ENCODE data around the gene ABL1.

ABL1 gene

DNA sequence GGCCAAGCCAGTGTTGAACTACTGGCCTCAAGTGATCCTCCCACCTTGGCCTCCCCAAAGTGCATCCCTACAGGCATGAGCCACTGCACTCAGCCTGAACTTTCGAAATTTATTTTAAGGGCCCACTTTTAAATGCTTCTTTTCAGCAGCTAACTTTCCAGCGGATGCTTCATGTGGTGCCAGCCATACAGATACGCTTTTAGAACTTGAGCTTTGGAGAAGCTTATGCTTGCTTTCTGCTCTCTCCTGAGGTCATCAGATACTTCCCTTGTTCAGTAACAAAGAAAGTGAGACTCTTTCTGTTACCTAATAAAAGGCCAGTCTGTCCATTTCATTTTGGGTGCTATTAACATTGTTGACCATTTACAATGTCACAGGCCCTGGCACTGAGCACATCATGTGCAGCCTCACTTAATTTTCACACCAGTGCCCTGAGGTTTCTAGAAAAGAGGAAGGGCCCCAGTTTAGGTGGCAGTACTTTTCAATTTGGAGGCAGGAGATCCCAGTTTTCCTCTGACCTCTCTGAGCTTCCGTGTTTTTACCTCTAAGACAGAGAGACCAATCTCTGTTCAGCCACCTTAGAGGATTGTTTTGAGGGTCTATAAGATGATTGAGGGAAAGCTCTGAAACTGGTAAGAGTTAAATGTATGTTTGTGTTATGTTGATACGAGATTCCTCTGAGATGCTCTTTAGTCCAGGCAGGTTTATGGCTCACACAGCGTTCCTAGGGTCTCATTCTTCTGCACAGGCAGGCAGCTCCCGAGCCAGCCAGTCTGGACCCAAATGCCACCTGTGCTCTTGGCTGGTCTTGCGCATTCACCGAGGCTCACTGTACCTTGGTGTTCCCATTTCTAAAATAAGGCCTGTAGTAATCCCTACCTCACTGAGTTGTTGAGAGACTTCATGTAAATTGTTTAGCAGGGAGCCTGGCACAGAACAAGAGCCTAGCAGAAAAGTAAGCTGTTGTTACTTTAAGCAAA is 4.4 kb downstream of the ABL1 start:
- TF ChIP-seq, protein P1, sequence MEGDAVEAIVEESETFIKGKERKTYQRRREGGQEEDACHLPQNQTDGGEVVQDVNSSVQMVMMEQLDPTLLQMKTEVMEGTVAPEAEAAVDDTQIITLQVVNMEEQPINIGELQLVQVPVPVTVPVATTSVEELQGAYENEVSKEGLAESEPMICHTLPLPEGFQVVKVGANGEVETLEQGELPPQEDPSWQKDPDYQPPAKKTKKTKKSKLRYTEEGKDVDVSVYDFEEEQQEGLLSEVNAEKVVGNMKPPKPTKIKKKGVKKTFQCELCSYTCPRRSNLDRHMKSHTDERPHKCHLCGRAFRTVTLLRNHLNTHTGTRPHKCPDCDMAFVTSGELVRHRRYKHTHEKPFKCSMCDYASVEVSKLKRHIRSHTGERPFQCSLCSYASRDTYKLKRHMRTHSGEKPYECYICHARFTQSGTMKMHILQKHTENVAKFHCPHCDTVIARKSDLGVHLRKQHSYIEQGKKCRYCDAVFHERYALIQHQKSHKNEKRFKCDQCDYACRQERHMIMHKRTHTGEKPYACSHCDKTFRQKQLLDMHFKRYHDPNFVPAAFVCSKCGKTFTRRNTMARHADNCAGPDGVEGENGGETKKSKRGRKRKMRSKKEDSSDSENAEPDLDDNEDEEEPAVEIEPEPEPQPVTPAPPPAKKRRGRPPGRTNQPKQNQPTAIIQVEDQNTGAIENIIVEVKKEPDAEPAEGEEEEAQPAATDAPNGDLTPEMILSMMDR (IDR thresholded peaks at IDR 0.05; ENCODE audit: low read depth, low read length): no peak
- H3K4me3 ChIP-seq (ENCODE audit: low read depth, low read length): no peak overlapping the region

DNA sequence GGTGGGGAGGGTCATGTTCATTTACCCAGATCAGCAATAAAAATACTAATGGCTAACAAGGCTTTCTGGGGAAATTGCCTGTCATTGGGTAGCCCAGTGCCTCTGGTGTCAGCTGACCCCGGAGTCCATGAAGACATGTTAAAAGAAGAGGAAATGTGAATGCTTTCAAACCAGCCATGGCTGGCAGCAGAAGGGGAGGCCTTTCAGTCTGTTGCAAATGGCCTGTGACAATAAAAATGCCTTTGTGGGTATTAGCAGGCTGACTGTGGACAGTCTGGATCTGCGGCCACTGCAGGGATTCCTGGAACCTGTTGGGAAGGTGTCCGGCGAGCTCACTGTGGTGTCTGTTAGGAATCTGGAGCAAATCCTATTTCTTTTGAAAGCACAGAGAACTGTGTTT is 7.5 kb downstream of the ABL1 start:
- H3K4me3 ChIP-seq (ENCODE audit: low read depth, low read length): no peak overlapping the region
- TF ChIP-seq, protein P1 (IDR thresholded peaks at IDR 0.05; ENCODE audit: low read depth, low read length): no peak

DNA sequence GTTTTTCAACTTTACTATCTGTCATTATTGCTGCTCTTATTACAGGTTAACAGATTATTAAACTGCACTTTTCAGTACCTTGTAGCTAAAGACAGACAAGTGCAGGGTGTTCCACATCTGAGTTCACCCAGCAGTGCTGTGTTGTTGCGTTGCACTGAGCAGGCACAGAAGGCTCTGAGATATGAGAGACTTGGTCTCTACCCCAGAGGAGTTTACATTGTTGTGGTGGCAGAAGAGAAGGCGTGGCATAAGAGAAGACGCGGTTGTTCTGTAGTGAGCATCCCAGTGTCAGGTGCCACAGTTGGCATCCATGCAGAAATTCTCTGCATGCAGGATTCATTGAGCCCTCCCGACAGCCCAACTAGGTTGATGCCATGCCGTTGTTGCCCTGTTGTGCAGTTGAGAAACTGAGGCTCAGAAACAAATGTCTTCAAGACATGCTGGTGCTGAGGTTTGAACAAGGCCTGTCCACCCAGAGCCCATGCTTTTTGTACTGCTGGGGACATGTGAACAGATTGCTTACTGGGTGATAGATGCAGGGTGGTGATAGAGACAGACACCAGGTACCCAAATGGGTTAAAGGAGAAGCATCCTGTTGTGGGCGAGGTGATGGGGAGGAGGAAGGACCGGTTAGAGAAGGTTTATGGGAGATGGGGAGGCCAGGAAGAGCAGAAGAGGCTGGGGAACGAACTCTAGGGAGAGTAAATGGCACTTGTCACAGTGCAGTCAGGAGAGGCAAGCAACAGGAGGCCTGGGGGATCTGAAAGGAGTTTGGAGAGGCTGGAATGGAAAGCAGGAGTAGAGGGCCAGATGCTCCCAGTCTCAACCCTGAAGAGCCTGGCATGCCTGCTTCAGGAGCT is 8.2 kb downstream of the ABL1 start:
- TF ChIP-seq, protein P1 (IDR thresholded peaks at IDR 0.05; ENCODE audit: low read depth, low read length): no peak
- no peak overlapping the region for H3K4me3 ChIP-seq (ENCODE audit: low read depth, low read length)

DNA sequence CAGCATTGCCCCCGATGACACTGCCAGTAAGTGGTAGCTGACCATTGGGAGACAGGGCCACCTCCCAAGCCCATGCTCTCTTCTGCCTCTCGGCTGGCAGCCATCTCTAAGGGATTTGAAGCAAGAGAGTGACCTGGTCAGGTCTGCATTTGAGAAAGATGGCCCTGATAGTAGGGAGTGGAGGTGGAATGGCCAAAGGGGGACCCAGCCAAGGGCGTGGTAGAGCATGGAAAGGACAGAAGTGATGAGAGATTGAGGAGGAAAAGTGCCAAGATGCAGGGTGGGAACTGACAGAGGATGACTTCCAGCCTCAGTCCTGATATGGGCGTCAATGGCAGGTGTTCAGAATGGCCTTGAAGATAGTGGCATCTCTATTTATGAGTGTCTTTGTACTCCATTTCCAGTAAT is 9.0 kb downstream of the ABL1 start:
- TF ChIP-seq, protein P1 (IDR thresholded peaks at IDR 0.05; ENCODE audit: low read depth, low read length): no peak
- H3K4me3 ChIP-seq (ENCODE audit: low read depth, low read length): no peak overlapping the region

DNA sequence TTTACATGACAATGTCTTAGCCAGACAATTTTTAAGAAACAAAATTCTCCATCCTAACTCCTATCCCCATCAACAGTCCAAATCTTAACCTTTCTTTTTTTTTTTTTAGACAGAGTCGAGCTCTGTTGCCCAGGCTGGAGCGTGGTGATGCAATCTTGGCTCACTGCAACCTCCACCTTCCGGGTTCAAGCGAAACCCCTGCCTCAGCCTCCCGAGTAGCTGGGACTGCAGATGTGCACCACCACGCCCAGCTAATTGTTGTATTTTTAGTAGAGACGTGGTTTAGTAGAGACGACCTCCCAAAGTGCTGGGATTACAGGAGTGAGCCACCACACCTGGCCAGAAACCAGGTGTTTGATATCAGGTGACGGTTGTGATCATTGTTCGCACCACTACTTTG is 10.2 kb downstream of the ABL1 start:
- peak overlapping the region; percentile 17 for H3K4me3 ChIP-seq (ENCODE audit: low read depth, low read length)
- TF ChIP-seq, protein P1 (IDR thresholded peaks at IDR 0.05; ENCODE audit: low read depth, low read length): no peak

DNA sequence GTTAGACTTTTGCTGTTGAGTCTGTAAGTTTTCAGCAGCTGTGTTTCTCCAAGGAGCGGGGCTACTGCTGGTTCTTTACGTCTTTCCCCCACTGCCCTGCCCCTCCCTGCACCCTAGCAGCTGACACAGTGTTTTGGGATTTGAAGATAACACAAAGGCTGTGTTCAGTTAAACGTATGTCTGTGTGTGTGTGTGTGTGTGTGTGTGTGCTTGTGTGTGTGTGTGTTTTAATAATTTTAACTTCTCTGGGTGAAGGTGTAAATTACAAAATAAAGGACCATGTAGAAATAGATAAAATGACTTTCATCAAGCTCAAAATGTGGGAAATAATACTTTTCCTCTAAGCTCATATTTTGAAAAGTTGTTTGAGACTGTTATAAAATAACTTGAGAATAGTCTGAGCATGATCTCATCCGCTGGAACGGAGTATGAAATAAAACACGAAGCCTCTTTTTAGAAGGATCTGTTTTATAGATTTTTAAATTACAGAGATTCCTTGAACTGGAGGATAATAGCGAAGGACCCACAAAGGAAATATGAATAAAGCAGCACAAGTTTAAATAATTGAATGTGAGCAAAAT is 10.9 kb downstream of the ABL1 start:
- H3K4me3 ChIP-seq (ENCODE audit: low read depth, low read length): peak overlapping the region; percentile 44
- TF ChIP-seq, protein P1 (IDR thresholded peaks at IDR 0.05; ENCODE audit: low read depth, low read length): no peak
